Left renal pelvis (tissue), 4 donors: ENCODE results near the gene SMIM34. TPM values are rescaled to one million over a fixed set of nuclear protein-coding genes. Genes with fewer than 3 reads are reported as not detected.
"Not testable (repeated sequence)": the region's sequence is repeated elsewhere in the genome, so short reads cannot be mapped to it uniquely, and the experiment has no call there.

Experiments
- DNase-seq, 4 donors: peaks; one replicate each; pipeline ENCODE4 v3.0.0-alpha.2; 2013; ENCODE audit warnings: low read depth in 4 of 4, low spot score in 3 of 4
- polyA plus RNA-seq, 4 donors: library from polyadenylated mRNA; unstranded; fragments of 120-200 nt; gene quantifications; one replicate each; pipeline ENCODE4 v1.2.1, GENCODE V29; 2013; ENCODE audit not compliant: insufficient read length in 4 of 4

Gene SMIM34
- polyA plus RNA-seq, 4 donors: 0.32 to 0.73 (median 0.37) TPM; not detected in 1

DNA sequence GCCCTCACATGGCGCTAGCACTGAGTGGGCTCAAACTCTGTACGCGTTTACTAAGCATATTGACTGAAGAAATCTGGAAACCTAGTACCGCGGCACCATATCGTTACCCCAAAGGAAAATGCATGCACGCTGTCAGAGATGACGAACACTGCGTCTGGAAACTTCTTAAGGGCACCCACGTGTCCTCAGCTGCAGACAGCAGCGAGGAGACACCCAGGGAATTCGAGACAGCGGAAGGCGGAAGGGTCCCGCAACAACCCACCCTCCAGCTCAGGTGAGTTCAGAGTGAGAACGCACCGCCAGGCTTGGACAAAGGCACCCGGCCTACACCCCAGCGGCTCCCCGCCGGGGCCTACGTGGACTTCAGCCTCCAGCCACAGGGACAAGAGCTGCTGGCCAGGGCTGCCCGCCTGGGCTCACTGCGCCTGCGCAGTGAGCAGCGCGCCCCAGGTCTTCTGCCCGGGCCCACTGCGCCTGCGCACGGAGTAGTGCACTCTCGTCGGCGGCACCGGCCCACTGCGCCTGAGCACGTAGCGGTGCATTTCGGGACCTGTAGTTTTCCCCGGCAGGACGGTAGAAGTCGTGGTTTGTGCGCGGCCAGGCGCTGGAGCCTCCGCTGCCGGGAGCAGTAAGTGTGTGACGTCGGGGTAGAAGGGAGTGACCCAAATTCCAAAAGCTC lies 48.7 kb downstream of the SMIM34 start, which contains the start of gene SMIM11:
Gene SMIM11 (plus strand): TSS at position 568 of the 679 bp plus-strand sequence. CDS start 3,998 bp downstream, outside the sequence.
- not testable (repeated sequence) for DNase-seq

DNA sequence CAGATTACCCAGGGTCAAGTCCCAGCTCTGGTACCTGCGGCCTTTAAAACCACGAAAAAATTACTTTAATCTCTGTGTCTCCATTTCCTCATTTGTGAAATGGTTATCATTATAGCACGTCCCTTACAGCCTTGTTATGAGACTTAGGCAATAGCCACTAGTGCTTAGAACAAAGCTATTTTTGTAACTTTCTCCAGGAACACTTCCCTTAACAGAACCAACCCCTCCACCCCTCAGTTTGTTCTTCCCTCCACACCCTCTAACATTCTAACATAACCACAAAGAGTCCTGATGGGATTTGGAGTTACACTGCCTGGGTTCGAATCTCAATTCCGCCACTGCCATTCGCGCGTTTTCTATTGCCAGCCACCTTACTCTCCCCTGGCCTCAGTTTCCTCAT lies 49.3 kb downstream of the SMIM34 start:
- not testable (repeated sequence) for DNase-seq

DNA sequence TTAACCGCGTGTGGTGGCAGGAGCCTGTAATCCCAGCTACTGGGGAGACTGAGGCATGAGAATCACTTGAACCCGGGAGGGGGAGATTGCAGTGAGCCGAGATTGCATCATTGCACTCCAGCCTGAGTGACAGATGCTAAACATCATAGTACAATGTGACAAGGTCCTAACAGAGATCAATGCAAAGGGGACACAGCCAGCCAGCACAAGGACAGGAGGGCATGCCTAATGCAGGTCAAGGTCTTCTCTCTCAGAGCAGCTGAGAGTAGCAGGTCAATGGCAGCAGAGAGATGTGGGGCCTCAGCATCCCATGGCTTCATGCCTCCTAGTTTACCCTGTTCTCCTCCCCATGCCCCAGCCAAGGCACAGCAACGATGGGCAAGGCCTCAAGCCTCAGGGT lies 51.4 kb downstream of the SMIM34 start:
- DNase-seq: no peak

DNA sequence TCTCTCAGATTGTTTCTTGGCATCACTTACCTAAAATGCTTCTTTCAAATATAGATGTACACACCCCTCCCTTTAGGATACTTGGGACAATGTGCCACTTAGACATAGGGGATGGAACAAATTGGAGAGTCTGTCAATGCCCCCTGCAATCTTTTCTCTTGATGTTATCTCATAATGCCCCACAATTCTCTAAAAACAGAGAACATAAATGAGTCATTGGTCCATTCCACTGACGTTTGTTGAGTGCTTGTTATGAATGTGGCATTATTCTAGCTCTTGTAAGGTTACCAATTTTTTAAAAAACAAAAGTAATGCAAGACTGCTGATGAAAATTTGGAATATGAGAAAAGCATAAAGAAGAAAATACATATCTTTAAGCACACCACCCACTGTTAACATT lies 54.0 kb downstream of the SMIM34 start:
- no peak for DNase-seq

Other genes starting within 250 kb of the SMIM34 start
- 1 to 10 TPM; 1.0 to 1.6 (median 1.1) TPM for gene KCNE2, start 59.9 kb downstream of the SMIM34 start, polyA plus RNA-seq
- gene SMIM11, start 48.4 kb downstream of the SMIM34 start, polyA plus RNA-seq: 10 to 100 TPM in 2 of 4 donors, 1 to 10 TPM in 2; 1.9 to 12.6 (median 9.5) TPM
- gene KCNE1, start 88.3 kb upstream of the SMIM34 start, polyA plus RNA-seq: 1 to 10 TPM in 1 of 4 donors, under 1 TPM in 3; 0.46 to 1.1 (median 0.74) TPM
- 10 to 100 TPM; 20.0 to 42.1 (median 32.6) TPM for gene RCAN1, start 191.2 kb upstream of the SMIM34 start, polyA plus RNA-seq
- 1 to 10 TPM in 3 of 4 donors, under 1 TPM in 1; 0.85 to 5.8 (median 2.3) TPM for gene CLIC6, start 245.0 kb upstream of the SMIM34 start, polyA plus RNA-seq